Effector memory CD8-positive, alpha-beta T cell (primary cell): ENCODE results near the gene PXK.

Experiments
- ATAC-seq: fragments of 150-1000 bp; cut with Tn5 transposase; replicated peaks from 2 replicates; pipeline ENCODE4 v1.10.0; 2021; ENCODE audit warnings: mild to moderate bottlenecking, moderate library complexity
- DNase-seq, 3 experiments: peaks; one replicate each; pipeline ENCODE4 v3.0.0; 2021
- H3K27ac Mint-ChIP-seq, 2 donors: one replicate each; pipeline ENCODE4 v1.8.0; 2022; ENCODE audit warnings: mild to moderate bottlenecking in 2 of 2, mixed read lengths in 2 of 2, moderate library complexity in 2 of 2
- H3K27me3 Mint-ChIP-seq, 2 donors: one replicate each; pipeline ENCODE4 v1.8.0; 2022; ENCODE audit warnings: mixed read lengths in 2 of 2
- H3K36me3 Mint-ChIP-seq: one replicate; pipeline ENCODE4 v1.8.0; 2022; ENCODE audit warnings: mild to moderate bottlenecking, moderate library complexity, mixed read lengths; ENCODE audit not compliant: insufficient read depth
- H3K4me1 Mint-ChIP-seq, 2 donors: one replicate each; pipeline ENCODE4 v1.8.0; 2022; ENCODE audit warnings: low read depth in 2 of 2, mixed read lengths in 2 of 2
- H3K4me3 Mint-ChIP-seq, 2 donors: one replicate each; pipeline ENCODE4 v1.8.0; 2022; ENCODE audit warnings: mild to moderate bottlenecking in 2 of 2, mixed read lengths in 2 of 2, moderate library complexity in 2 of 2
- H3K9me3 Mint-ChIP-seq, 2 donors: one replicate each; pipeline ENCODE4 v1.8.0; 2022; ENCODE audit warnings: mixed read lengths in 2 of 2

Gene PXK

DNA sequence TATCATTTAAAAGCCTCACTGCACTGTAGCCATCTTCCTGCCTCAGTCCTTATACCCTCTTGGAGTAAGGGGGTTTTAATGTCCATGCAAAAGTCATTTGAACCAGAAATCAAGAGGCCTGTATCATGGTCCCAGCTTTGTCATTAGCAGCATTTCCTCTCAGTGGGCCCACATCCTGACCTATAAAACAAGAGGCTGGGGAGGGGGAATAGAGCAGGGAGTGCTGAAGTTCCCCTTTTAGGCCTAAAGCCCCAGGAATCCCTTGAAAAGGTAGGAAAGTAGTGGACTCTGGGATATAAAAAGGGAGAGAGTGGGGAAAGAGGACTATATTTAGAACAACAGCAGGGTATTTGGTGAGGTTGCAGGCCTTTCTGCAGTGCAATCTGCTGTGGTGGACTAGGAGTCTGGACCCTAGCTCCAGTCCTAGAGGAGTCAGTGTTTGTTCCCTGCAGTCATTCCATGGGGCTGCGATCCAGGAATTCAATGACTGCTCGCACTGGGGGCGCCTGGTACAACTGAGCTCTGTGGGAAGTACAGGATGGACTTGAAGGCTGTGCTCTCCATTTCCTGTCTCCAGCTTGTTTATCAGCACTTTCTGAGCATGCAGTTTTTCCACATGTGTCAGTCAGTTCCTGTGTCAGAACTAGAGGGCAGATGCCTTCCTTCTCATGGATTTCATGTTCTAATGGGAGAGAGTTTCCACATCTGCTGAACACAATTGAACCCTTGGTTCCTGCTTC lies 54.1 kb downstream of the PXK start:
- Mint-ChIP-seq H3K36me3 (peaks cover 9% of the 10 kb centered on the region), H3K4me1 (peaks cover 6 to 7% of the 10 kb centered on the region in 2 donors), H3K9me3 (no peaks in the 10 kb centered on the region), H3K27ac (peak overlapping the region; percentile 7 to 30), H3K4me3 (no peak overlapping the region), H3K27me3 (no peaks in the 10 kb centered on the region)
- DNase-seq (no peak), ATAC-seq (no peak)

- peaks cover 6 to 7% of the 10 kb centered on the region in 2 donors for H3K4me1 Mint-ChIP-seq
- ATAC-seq: no peak
- no peaks in the 10 kb centered on the region for H3K27me3 Mint-ChIP-seq
- no peak overlapping the region for H3K4me3 Mint-ChIP-seq
- H3K36me3 Mint-ChIP-seq: peaks cover 3% of the 10 kb centered on the region
- H3K9me3 Mint-ChIP-seq: no peaks in the 10 kb centered on the region
- H3K27ac Mint-ChIP-seq: peak overlapping the region in 1 of 2 donors; percentile 28
- DNase-seq: no peak
Observed at GRCh38 chr3:58387650-58388546, 55.2 kb downstream of the PXK start.

DNA sequence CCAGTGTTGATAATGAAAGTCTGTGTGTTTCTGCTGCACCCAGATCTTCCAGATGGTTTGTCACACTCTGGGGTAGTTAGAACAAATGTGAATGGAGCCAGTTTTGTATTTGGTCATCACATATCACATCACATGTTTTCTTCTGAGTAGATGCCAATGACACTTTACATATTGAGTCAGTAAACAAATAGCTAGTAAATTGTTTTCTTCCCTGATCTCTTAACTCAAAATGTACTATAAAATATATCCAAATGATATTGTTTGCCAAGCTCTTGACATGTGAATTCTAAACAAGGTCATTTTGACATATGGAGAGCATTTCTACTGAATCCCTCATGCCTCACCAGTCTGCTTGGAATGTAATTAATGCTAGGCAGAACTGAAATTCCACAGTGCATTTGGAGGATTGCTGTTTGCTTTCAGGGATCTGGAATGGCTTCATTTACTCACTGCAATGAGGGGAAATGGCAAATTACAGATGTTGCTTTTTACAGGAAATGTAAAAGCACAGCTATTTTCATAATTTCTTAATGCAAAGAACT lies 55.9 kb downstream of the PXK start:
- peaks cover 6% of the 10 kb centered on the region for H3K36me3 Mint-ChIP-seq
- DNase-seq: no peak
- H3K4me1 Mint-ChIP-seq: peaks cover 6 to 7% of the 10 kb centered on the region in 2 donors
- ATAC-seq: no peak
- no peak overlapping the region for H3K4me3 Mint-ChIP-seq
- no peaks in the 10 kb centered on the region for H3K27me3 Mint-ChIP-seq
- H3K27ac Mint-ChIP-seq: peak overlapping the region in 1 of 2 donors; percentile 28
- H3K9me3 Mint-ChIP-seq: no peaks in the 10 kb centered on the region

- ATAC-seq (no peak), DNase-seq (no peak)
- Mint-ChIP-seq H3K27me3 (no peaks in the 10 kb centered on the region), H3K4me1 (peaks cover 6 to 7% of the 10 kb centered on the region in 2 donors), H3K36me3 (peaks cover 4% of the 10 kb centered on the region), H3K4me3 (no peak overlapping the region), H3K27ac (no peak overlapping the region), H3K9me3 (no peaks in the 10 kb centered on the region)
Observed at GRCh38 chr3:58391156-58391865, 58.6 kb downstream of the PXK start.

DNA sequence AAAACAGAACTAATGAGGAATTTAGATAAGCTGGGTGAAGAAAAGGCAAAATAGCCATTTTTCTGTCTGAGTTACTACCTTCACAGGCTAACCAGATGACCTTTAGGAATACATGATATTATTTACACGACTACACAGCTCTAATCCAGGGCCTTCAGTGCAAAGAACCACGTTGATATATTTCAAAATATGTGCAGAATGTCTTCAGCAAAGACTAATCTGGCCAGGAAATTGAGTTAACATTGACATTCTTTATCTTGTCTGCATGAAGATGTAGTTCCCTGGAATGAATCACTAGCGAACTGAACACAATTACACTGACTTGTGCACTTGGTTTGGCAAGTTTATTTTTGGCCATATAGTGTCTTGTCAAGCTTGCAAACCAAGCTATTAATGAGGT lies 59.5 kb downstream of the PXK start:
- Mint-ChIP-seq H3K27me3 (no peaks in the 10 kb centered on the region), H3K4me1 (peaks cover 4% of the 10 kb centered on the region in 2 donors), H3K9me3 (no peaks in the 10 kb centered on the region), H3K36me3 (peaks cover 13% of the 10 kb centered on the region), H3K4me3 (no peak overlapping the region), H3K27ac (no peak overlapping the region)
- DNase-seq: no peak
- no peak for ATAC-seq

- H3K27me3 Mint-ChIP-seq: no peaks in the 10 kb centered on the region
- no peak overlapping the region for H3K27ac Mint-ChIP-seq
- no peak overlapping the region for H3K4me3 Mint-ChIP-seq
- H3K4me1 Mint-ChIP-seq: no peaks in the 10 kb centered on the region
- H3K36me3 Mint-ChIP-seq: peaks cover 22% of the 10 kb centered on the region
- ATAC-seq (no peak), DNase-seq (no peak)
- no peaks in the 10 kb centered on the region for H3K9me3 Mint-ChIP-seq
Observed at GRCh38 chr3:58394339-58394738, 61.6 kb downstream of the PXK start.

- Mint-ChIP-seq H3K4me3 (no peak overlapping the region), H3K4me1 (no peaks in the 10 kb centered on the region), H3K36me3 (peaks cover 23% of the 10 kb centered on the region), H3K27ac (peak overlapping the region in 1 of 2 donors; percentile 44), H3K9me3 (no peaks in the 10 kb centered on the region), H3K27me3 (no peaks in the 10 kb centered on the region)
- no peak for DNase-seq
- ATAC-seq: no peak
Observed at GRCh38 chr3:58398669-58399333, 66.1 kb downstream of the PXK start.

GRCh38 chr3:58403513-58404109 lies 70.9 kb downstream of the PXK start:
- H3K27me3 Mint-ChIP-seq: no peaks in the 10 kb centered on the region
- no peak for DNase-seq
- H3K4me3 Mint-ChIP-seq: no peak overlapping the region
- no peaks in the 10 kb centered on the region for H3K4me1 Mint-ChIP-seq
- peaks cover 16% of the 10 kb centered on the region for H3K36me3 Mint-ChIP-seq
- ATAC-seq: no peak
- no peak overlapping the region for H3K27ac Mint-ChIP-seq
- H3K9me3 Mint-ChIP-seq: no peaks in the 10 kb centered on the region

GRCh38 chr3:58404396-58404795 lies 71.7 kb downstream of the PXK start:
- H3K4me3 Mint-ChIP-seq: no peak overlapping the region
- H3K36me3 Mint-ChIP-seq: peaks cover 16% of the 10 kb centered on the region
- H3K27me3 Mint-ChIP-seq: no peaks in the 10 kb centered on the region
- no peaks in the 10 kb centered on the region for H3K9me3 Mint-ChIP-seq
- ATAC-seq (no peak), DNase-seq (no peak)
- H3K27ac Mint-ChIP-seq: no peak overlapping the region
- no peaks in the 10 kb centered on the region for H3K4me1 Mint-ChIP-seq

GRCh38 chr3:58408906-58409305 lies 76.2 kb downstream of the PXK start:
- Mint-ChIP-seq H3K27me3 (no peaks in the 10 kb centered on the region), H3K27ac (no peak overlapping the region), H3K4me3 (no peak overlapping the region), H3K4me1 (no peaks in the 10 kb centered on the region), H3K9me3 (no peaks in the 10 kb centered on the region), H3K36me3 (peaks cover 17% of the 10 kb centered on the region)
- no peak for DNase-seq
- no peak for ATAC-seq

DNA sequence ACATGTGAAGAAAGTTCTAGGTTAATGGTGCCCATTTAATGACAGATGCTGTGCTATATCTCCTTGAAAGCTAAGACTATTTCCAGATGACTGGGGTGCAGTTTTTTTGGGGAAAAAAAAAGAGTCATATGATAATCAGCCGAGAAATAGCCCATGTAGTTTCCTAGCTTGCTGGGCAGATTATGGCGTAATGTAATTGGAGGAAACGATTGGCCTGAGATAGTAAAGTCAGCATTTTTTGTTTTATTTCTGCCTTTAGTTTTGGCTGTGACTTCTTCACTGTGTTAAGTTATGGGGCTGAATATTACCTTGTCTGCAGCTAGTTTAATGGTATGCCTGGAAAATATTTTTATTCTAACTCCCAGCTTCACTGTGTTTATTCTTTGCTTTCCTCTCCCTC lies 77.0 kb downstream of the PXK start:
- Mint-ChIP-seq H3K4me3 (no peak overlapping the region), H3K27ac (no peak overlapping the region), H3K27me3 (no peaks in the 10 kb centered on the region), H3K4me1 (no peaks in the 10 kb centered on the region), H3K9me3 (no peaks in the 10 kb centered on the region), H3K36me3 (peaks cover 11% of the 10 kb centered on the region)
- ATAC-seq: no peak
- DNase-seq: no peak

GRCh38 chr3:58411036-58411435 lies 78.3 kb downstream of the PXK start:
- Mint-ChIP-seq H3K36me3 (peaks cover 10% of the 10 kb centered on the region), H3K4me1 (no peaks in the 10 kb centered on the region), H3K27ac (no peak overlapping the region)

More at GRCh38 chr3:58411036-58411435, 78.3 kb downstream of the PXK start:
- no peak for ATAC-seq
- Mint-ChIP-seq H3K27me3 (no peaks in the 10 kb centered on the region), H3K4me3 (no peak overlapping the region), H3K9me3 (no peaks in the 10 kb centered on the region)
- DNase-seq: no peak
